HG03439 (cell line): ENCODE results near the gene GALNT8.
"Not testable (repeated sequence)": the region's sequence is repeated elsewhere in the genome, so short reads cannot be mapped to it uniquely, and the experiment has no call there.

ENCODE experiments used
- ATAC-seq: cut with Tn5 transposase; IDR thresholded peaks from one replicate; pipeline ENCODE4 v1.9.1; 2021; ENCODE audit warnings: mild to moderate bottlenecking, moderate library complexity; ENCODE audit not compliant: unreplicated experiment

The GALNT8 gene, protein sequence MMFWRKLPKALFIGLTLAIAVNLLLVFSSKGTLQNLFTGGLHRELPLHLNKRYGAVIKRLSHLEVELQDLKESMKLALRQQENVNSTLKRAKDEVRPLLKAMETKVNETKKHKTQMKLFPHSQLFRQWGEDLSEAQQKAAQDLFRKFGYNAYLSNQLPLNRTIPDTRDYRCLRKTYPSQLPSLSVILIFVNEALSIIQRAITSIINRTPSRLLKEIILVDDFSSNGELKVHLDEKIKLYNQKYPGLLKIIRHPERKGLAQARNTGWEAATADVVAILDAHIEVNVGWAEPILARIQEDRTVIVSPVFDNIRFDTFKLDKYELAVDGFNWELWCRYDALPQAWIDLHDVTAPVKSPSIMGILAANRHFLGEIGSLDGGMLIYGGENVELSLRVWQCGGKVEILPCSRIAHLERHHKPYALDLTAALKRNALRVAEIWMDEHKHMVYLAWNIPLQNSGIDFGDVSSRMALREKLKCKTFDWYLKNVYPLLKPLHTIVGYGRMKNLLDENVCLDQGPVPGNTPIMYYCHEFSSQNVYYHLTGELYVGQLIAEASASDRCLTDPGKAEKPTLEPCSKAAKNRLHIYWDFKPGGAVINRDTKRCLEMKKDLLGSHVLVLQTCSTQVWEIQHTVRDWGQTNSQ

GRCh38 chr12:4719821-4720636 is at the start of gene GALNT8:
Gene GALNT8, plus strand, starts transcription at chr12:4720400. Its CDS starts 278 bp downstream, at chr12:4720678.
- ATAC-seq, result no peak

- no peak for ATAC-seq
Measured at GRCh38 chr12:4679711-4680110, 40.5 kb upstream of the GALNT8 start.

DNA sequence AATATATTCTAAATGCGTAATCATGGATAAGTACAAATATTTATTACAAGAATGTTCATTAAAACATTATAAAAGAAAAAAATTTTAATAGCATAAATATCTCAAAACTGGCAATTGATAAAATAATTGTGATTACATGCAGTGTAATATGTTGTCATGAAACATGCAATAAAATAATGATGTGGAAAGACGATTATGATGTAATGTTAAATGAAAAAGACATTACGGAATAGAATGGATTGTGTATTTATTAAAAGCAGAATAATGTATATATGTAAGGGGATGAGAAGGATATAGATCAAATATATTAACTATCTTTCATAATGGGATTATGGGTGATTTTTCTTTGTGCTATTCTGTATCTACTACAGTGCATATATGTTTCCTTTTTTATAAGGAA is 38.5 kb upstream of the GALNT8 start:
- no peak for ATAC-seq

- ATAC-seq, result no peak
Measured at GRCh38 chr12:4685317-4685716, 34.9 kb upstream of the GALNT8 start.

GRCh38 chr12:4690760-4691159 is 29.4 kb upstream of the GALNT8 start:
- ATAC-seq, result no peak

DNA sequence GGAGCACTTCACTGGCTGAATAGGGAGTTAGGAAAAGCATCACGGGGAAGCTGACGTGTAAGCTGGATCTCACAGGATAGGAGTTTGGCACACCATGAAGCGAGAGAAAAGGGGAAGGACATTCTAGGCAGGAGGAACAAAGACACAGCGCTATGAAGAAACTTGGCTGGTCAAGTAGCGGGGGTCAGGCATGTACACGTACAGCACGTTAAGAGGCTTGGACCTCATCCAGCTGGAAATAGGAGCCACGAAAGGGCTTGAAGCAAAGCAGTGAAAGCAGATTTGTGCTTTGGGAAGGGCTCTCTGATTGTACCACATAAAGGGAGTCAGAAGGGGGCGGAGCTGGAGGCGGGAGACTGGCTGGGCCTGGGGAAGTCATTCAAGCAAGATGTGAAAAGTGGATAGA is 19.6 kb upstream of the GALNT8 start:
- no peak for ATAC-seq

DNA sequence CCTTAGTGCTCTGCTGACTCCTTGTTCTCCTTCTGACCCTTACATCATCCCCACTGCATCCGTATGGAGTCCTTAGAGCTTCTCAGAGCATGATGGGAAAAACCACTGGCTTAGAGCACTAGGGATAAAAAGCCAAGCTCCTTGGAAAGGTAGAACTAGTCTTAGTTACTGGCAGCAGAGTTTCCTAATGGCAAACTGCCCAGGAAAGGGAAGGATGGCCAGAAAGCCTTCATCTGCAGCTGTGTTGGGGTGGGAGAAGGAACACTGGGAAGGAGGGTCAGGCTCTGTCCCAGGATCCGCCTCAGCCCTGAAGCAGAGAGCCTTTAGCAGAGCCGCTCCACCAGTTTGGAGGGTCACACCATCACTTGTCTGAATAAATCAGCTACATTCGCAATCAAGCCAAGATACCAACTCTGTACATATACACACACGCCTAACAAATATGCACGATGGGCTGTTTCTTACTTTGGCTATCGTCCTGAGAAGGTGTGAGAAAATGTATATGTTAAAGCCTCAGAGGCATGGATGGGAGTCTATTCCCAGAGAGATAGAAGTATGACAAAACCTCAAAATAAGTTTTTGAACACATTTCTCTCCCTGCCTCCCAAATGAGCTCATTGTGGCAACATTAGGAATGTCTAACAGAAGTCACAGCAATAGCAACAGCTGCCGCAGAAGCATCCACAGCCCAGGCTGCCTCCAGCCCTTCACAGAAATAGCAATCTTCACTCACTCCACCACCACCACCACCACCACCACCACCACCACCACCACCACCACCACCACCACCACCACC is 18.6 kb upstream of the GALNT8 start:
- ATAC-seq, result no peak

GRCh38 chr12:4703676-4704075 is 16.5 kb upstream of the GALNT8 start:
- ATAC-seq, result no peak

GRCh38 chr12:4705824-4706223 is 14.4 kb upstream of the GALNT8 start:
- no peak for ATAC-seq

DNA sequence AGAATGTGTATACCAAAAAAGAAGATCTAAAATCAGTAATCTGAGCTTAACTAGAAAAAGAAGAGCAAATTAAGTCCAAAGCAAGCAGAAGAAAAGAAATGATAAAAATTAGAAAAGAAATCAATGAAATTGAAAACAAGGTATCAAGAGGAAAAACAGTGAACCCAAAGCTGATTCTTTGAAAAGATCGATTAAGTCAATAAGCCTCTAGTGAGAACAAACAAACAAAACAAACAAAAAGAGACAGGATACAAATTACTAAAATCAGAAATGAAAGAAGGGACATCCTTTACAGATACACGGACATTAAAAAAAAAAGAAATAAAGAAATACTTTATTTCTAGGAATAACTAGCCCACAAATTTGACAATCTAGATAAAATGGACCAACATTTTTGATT is 12.9 kb upstream of the GALNT8 start:
- no peak for ATAC-seq

GRCh38 chr12:4710113-4710512 is 10.1 kb upstream of the GALNT8 start:
- ATAC-seq, result no peak

DNA sequence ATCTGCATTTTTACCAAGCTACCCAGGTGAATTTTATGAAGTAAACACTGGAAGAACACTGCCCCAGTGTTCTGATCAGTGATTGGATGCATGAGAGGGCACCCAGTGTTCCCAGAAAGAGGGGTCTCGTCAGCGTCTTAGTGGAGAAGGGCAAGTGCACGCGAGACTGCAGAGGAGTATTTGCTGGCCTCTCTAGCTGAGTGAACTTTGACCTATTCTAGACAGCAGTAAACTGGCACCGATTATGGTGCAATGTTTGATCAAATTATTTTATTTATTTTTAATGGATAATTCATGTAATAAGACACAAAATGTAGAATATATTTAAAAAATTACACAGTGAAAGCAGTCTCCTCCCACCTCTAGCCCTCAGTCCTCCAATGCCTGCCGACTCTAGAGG is 5.3 kb upstream of the GALNT8 start:
- no peak for ATAC-seq

DNA sequence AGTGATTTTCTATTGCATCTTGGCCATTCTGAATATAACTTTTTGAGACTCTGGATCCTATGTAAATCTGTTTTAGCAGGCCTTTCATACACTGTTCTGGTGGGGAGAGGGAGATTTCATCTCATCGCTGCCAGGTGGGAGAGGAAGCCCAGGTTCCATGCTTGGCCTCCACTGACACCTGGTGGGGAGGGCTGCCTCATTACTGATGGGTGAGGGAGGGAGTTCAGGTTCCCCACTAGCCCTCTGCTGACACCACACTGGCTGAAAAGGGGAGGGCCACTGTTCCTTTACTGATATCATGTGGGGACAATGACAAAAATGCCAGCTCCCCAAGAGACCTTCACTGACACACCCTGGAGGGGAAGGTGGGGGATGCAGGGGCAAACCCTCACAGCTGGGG is 2.4 kb upstream of the GALNT8 start:
- ATAC-seq, result no peak

DNA sequence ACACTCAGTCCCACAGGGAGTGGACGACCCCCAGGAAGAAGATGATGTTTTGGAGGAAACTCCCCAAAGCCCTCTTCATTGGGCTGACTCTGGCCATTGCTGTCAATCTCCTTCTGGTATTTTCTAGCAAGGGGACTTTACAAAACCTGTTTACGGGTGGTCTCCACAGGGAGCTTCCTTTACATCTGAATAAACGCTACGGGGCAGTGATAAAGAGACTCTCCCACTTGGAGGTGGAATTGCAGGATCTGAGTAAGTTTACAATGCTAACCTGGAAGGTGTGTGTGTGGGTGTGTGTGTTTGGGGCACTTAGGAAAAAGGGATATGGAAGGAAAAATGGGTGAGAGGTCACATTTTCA is 416 bp downstream of the GALNT8 start:
- no peak for ATAC-seq

DNA sequence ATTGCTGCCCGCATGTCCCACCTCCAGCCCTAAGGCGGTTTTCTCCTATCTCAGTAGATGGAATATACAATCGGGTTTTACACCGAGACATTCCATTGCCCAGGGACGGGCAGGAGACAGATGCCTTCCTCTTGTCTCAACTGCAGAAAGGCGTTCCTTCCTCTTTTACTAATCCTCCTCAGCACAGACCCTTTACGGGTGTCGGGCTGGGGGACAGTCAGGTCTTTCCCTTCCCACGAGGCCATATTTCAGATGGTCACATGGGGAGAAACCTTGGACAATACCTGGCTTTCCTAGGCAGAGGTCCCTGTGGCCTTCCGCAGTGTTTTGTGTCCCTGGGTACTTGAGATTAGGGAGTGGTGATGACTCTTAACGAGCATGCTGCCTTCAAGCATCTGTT is 1.4 kb downstream of the GALNT8 start:
- ATAC-seq, result not testable (repeated sequence)

DNA sequence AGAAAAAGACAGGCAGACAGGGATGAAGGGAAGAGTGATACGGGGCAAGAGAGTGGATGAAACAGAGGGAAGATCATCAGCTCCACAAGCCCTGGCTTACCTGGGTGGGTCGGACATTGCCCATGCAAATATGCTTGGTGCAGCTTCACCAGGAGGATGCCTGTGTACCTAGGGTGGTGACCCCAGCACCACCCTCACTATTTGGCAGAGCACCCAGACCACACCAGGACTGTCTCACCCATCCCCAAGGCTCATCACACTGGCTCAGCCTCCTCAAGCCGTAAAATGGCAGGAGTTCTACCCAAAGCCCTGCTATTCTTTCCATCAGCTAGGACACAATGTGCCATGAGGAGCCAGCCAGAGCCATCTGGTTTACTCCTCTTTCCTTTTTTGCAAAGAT is 3.0 kb downstream of the GALNT8 start:
- ATAC-seq, result no peak

GRCh38 chr12:4725057-4725456 is 4.9 kb downstream of the GALNT8 start:
- no peak for ATAC-seq

- ATAC-seq, result no peak
Measured at GRCh38 chr12:4734625-4735340, 14.6 kb downstream of the GALNT8 start.

DNA sequence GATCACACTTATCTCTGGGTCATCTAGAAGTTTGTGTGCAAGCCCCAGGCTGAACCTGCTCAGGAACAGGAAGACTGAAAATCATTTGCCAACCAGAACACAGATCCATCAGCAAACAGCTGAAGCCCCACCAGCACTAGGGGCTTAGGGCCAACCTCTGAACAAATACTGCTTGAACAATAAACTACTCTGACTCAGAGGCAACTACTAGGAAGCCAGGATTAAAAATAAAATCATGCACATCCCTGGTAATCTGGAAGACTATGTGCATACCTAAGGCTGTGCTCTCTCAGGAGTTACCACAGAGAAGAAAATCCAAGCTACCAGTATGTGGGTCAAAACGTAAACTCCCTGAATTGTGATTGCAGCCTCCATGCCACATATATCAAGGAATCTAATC is 15.9 kb downstream of the GALNT8 start:
- no peak for ATAC-seq

- ATAC-seq, result no peak
Measured at GRCh38 chr12:4738541-4738940, 18.3 kb downstream of the GALNT8 start.
